Liver (tissue), 9 donors: Measurements from ENCODE around the gene ATXN1. TPM values are rescaled to one million over a fixed set of nuclear protein-coding genes. Genes with fewer than 3 reads are reported as not detected.

Source experiments
- DNase-seq: peaks from one replicate; pipeline ENCODE4 v3.0.0-alpha.2; 2017; ENCODE audit warnings: low spot score
- H3K27ac ChIP-seq, 2 donors: one replicate each; pipeline ENCODE4 v1.7.0; 2013; ENCODE audit warnings: inconsistent platforms in 2 of 2, low read length in 2 of 2, control low read depth in 1 of 2, low read depth in 1 of 2, mild to moderate bottlenecking in 1 of 2
- H3K27me3 ChIP-seq, 4 donors: one replicate each; pipeline versions ENCODE4 v1.6.1 to v1.7.0; 2013; ENCODE audit warnings: low read length in 3 of 4, inconsistent platforms in 1 of 4, mild to moderate bottlenecking in 1 of 4, moderate library complexity in 1 of 4; ENCODE audit not compliant: control insufficient read depth in 4 of 4, insufficient read depth in 4 of 4
- H3K36me3 ChIP-seq, 4 donors: one replicate each; pipeline versions ENCODE4 v1.6.1 to v1.7.0; 2013; ENCODE audit warnings: low read length in 3 of 4, mild to moderate bottlenecking in 3 of 4, low read depth in 1 of 4, moderate library complexity in 1 of 4; ENCODE audit not compliant: control insufficient read depth in 4 of 4, insufficient read depth in 3 of 4
- H3K4me1 ChIP-seq, 4 donors: one replicate each; pipeline versions ENCODE4 v1.6.1 to v1.7.0; 2013; ENCODE audit warnings: low read length in 3 of 4, mild to moderate bottlenecking in 3 of 4, moderate library complexity in 1 of 4; ENCODE audit not compliant: control insufficient read depth in 4 of 4, insufficient read depth in 4 of 4
- H3K4me3 ChIP-seq, 3 donors: one replicate each; pipeline versions ENCODE4 v1.6.1 to v1.7.0; 2013; ENCODE audit warnings: low read length in 3 of 3, control low read depth in 1 of 3, low read depth in 1 of 3, mild to moderate bottlenecking in 1 of 3
- H3K9ac ChIP-seq, 2 donors: one replicate each; pipeline ENCODE4 v1.7.0; 2013; ENCODE audit warnings: low read length in 2 of 2, mild to moderate bottlenecking in 2 of 2, moderate library complexity in 2 of 2, control low read depth in 1 of 2, low read depth in 1 of 2
- H3K9me3 ChIP-seq, 4 donors: one replicate each; pipeline versions ENCODE4 v1.6.1 to v1.7.0; 2013; ENCODE audit warnings: low read length in 3 of 4; ENCODE audit not compliant: control insufficient read depth in 4 of 4
- CTCF ChIP-seq: fragments of 150-350 bp; IDR thresholded peaks from 2 replicates; pipeline ENCODE4 v1.5.1; 2017; ENCODE audit warnings: improper control_type of control experiment, low read depth, low read length; ENCODE audit not compliant: missing input control
- FOXA1 ChIP-seq: IDR thresholded peaks from 2 replicates; pipeline ENCODE4 v1.6.1; 2016; ENCODE audit warnings: antibody characterized with exemption
- FOXA2 ChIP-seq: IDR thresholded peaks from 2 replicates; pipeline ENCODE4 v1.6.1; 2016; ENCODE audit warnings: antibody characterized with exemption
- GABPA ChIP-seq, 2 donors: IDR thresholded peaks in 1 of 2; conservative IDR thresholded peaks in 1 of 2; 2 replicates each; pipeline ENCODE4 v1.6.1; 2016; ENCODE audit warnings: antibody characterized with exemption in 2 of 2, mild to moderate bottlenecking in 1 of 2, moderate library complexity in 1 of 2
- HNF4A ChIP-seq, 2 donors: conservative IDR thresholded peaks; 2 replicates each; pipeline ENCODE4 v1.6.1; 2016; ENCODE audit warnings: antibody characterized with exemption in 2 of 2, mild to moderate bottlenecking in 2 of 2
- HNF4G ChIP-seq: IDR thresholded peaks from 2 replicates; pipeline ENCODE4 v1.6.1; 2016; ENCODE audit warnings: antibody characterized with exemption
- JUND ChIP-seq, 2 donors: IDR thresholded peaks; 2 replicates each; pipeline ENCODE4 v1.6.1; 2016; ENCODE audit warnings: antibody characterized with exemption in 2 of 2
- MAX ChIP-seq: IDR thresholded peaks from 2 replicates; pipeline ENCODE4 v1.6.1; 2016; ENCODE audit warnings: antibody characterized with exemption
- RAD21 ChIP-seq, 2 donors: IDR thresholded peaks; 2 replicates each; pipeline ENCODE4 v1.6.1; 2016; ENCODE audit warnings: antibody characterized with exemption in 2 of 2, mild to moderate bottlenecking in 2 of 2
- REST ChIP-seq: IDR thresholded peaks from 2 replicates; pipeline ENCODE4 v1.6.1; 2016; ENCODE audit warnings: antibody characterized with exemption, mild to moderate bottlenecking
- RXRA ChIP-seq, 2 donors: IDR thresholded peaks; 2 replicates each; pipeline ENCODE4 v1.6.1; 2017 to 2018; ENCODE audit warnings: antibody characterized with exemption in 2 of 2, mild to moderate bottlenecking in 1 of 2
- SP1 ChIP-seq: IDR thresholded peaks from 2 replicates; pipeline ENCODE4 v1.6.1; 2018; ENCODE audit warnings: antibody characterized with exemption, mild to moderate bottlenecking
- TAF1 ChIP-seq: conservative IDR thresholded peaks from 2 replicates; pipeline ENCODE4 v1.6.1; 2016; ENCODE audit warnings: antibody characterized with exemption, mild to moderate bottlenecking
- YY1 ChIP-seq: IDR thresholded peaks from 2 replicates; pipeline ENCODE4 v1.6.1; 2016; ENCODE audit warnings: antibody characterized with exemption, mild to moderate bottlenecking
- ZBTB33 ChIP-seq: IDR thresholded peaks from 2 replicates; pipeline ENCODE4 v1.6.1; 2016; ENCODE audit warnings: antibody characterized with exemption
- WGBS: extraction: QIAGEN DNeasy Blood & Tissue Kit; methylation state at CpG from one replicate; pipeline ENCODE4 v1.1.7; 2013; 5-methylcytosine and 5-hydroxymethylcytosine counted together
- polyA plus RNA-seq, 2 donors: library from polyadenylated mRNA; stranded (reverse) in 1 of 2; unstranded in 1 of 2; fragments of 200-250 nt in 1 of 2; fragments of >200 nt in 1 of 2; fragmentation: Nextera tagmentation in 1 of 2; extraction: Ambion mirVana in 1 of 2; gene quantifications; one replicate each; pipeline versions ENCODE4 v1.2.1 to v1.2.3, GENCODE V29; 2013 to 2015
- total RNA-seq, 2 donors: library from RNA; depleted of rRNA; stranded (reverse); fragments of >200 nt; gene quantifications; one replicate each; pipeline ENCODE4 v1.2.3, GENCODE V29; 2014
- donor health status: healthy.
- donor health status: healthy.
- donor health status: healthy.
- donor health status: healthy.
- donor health status: healthy.

The ATXN1 gene
- total and polyA plus RNA-seq, 4 donors: 4.3 to 29.7 (median 8.2) TPM

- Histone ChIP-seq H3K9ac (no peak overlapping the region), H3K4me1 (peaks cover 0 to 2% (median 0%) of the 10 kb centered on the region in 4 donors), H3K4me3 (no peak overlapping the region), H3K9me3 (no peaks in the 10 kb centered on the region), H3K27me3 (no peaks in the 10 kb centered on the region), H3K27ac (no peak overlapping the region), H3K36me3 (peaks cover 0 to 2% (median 0%) of the 10 kb centered on the region in 4 donors)
- 88% methylated on average over 5 of the region's 5 CpGs for WGBS
- TF ChIP-seq MAX: no peak
- TF ChIP-seq HNF4A (conservative IDR thresholded peaks at IDR 0.05): no peak
- TF ChIP-seq FOXA2: no peak
- no peak for TF ChIP-seq REST
- TF ChIP-seq YY1: no peak
- TF ChIP-seq SP1: no peak
- no peak for TF ChIP-seq FOXA1
- no peak for TF ChIP-seq CTCF
- no peak for TF ChIP-seq RXRA (IDR thresholded peaks at IDR 0.05)
- DNase-seq: no peak
Measured at GRCh38 chr6:16493112-16493511, 268.1 kb downstream of the ATXN1 start.

- peaks cover 0 to 2% (median 0%) of the 10 kb centered on the region in 4 donors for H3K4me1 ChIP-seq
- no peak overlapping the region for H3K4me3 ChIP-seq
- no peak overlapping the region for H3K9ac ChIP-seq
- TF ChIP-seq SP1: peak; percentile 63
- TF ChIP-seq HNF4G: peak; percentile 73
- TF ChIP-seq RXRA (IDR thresholded peaks at IDR 0.05): peak in 1 of 2 donors; percentile 35
- TF ChIP-seq GABPA (IDR thresholded peaks at IDR 0.05 in 1 of 2, conservative IDR thresholded peaks at IDR 0.05 in 1 of 2): no peak
- TF ChIP-seq YY1: peak; percentile 40
- TF ChIP-seq HNF4A (conservative IDR thresholded peaks at IDR 0.05): peak; percentile 89 to 92
- no peak for TF ChIP-seq CTCF
- TF ChIP-seq JUND (IDR thresholded peaks at IDR 0.05): no peak
- TF ChIP-seq ZBTB33: peak; percentile 27
- TF ChIP-seq RAD21 (IDR thresholded peaks at IDR 0.05): no peak
- no peak for TF ChIP-seq FOXA1
- peak; percentile 7 for TF ChIP-seq FOXA2
- TF ChIP-seq MAX: peak; percentile 54
- no peak for TF ChIP-seq TAF1
- no peaks in the 10 kb centered on the region for H3K9me3 ChIP-seq
- H3K36me3 ChIP-seq: peaks cover 0 to 2% (median 0%) of the 10 kb centered on the region in 4 donors
- WGBS: 78% methylated on average over 5 of the region's 5 CpGs
- H3K27ac ChIP-seq: peak overlapping the region in 1 of 2 donors; percentile 14
- no peak for DNase-seq
- no peaks in the 10 kb centered on the region for H3K27me3 ChIP-seq
Measured at GRCh38 chr6:16491666-16492313, 269.5 kb downstream of the ATXN1 start.
